HEK293 (cell line): Measurements from ENCODE around the gene VWDE.
A peak's percentile ranks its signal among the peaks of the same experiment; 100 is the strongest.
"Not testable (repeated sequence)": the region's sequence is repeated elsewhere in the genome, so short reads cannot be mapped to it uniquely, and the experiment has no call there.

Experiments used
- CTCF ChIA-PET: fragments of 350-600 bp; formaldehyde crosslinking; extraction: SDS; loops from one replicate; lab custom pipeline; 2021; ENCODE audit warnings: antibody characterized with exemption; lab: Yijun Ruan, JAX
- POLR2A ChIA-PET: fragments of 300-600 bp; formaldehyde crosslinking; extraction: SDS; loops from one replicate; lab custom pipeline; 2020; ENCODE audit warnings: antibody characterized with exemption, inconsistent platforms; lab: Yijun Ruan, JAX
- H3K27ac ChIP-seq: fragments of 200-500 bp; sonication (Bioruptor generic); 2 replicates; pipeline ENCODE4 v1.5.1; 2014; ENCODE audit warnings: low read depth, low read length, control low read depth, inconsistent platforms; ENCODE audit errors: extremely low read depth
- H3K36me3 ChIP-seq, 2 experiments: fragments of 200-500 bp in 1 of 2; sonication (Bioruptor generic) in 1 of 2; 1 replicate in 1 of 2; 2 replicates in 1 of 2; pipeline ENCODE4 v1.5.1; 2014 to 2017; ENCODE audit warnings: inconsistent platforms in 2 of 2, low read length in 2 of 2; ENCODE audit not compliant: control insufficient read depth in 2 of 2, insufficient read depth in 1 of 2
- H3K4me1 ChIP-seq: fragments of 200-500 bp; sonication (Bioruptor generic); 2 replicates; pipeline ENCODE4 v1.5.1; 2014; ENCODE audit warnings: mild to moderate bottlenecking, low read length, inconsistent platforms; ENCODE audit not compliant: control insufficient read depth, insufficient read depth
- H3K4me3 ChIP-seq: 2 replicates; pipeline ENCODE4 v1.5.1; 2011; ENCODE audit warnings: low read depth, mild to moderate bottlenecking, control low read depth, low read length, moderate library complexity
- H3K9me3 ChIP-seq: fragments of 200-500 bp; sonication (Bioruptor generic); 2 replicates; pipeline ENCODE4 v1.5.1; 2014; ENCODE audit warnings: low read depth, low read length, inconsistent platforms; ENCODE audit not compliant: control insufficient read depth, insufficient read depth
- KLF10 ChIP-seq: fragments of 450-650 bp; IDR thresholded peaks from 2 replicates; pipeline ENCODE4 v1.5.1; 2018; ENCODE audit warnings: missing biosample characterization, mild to moderate bottlenecking, missing genetic modification characterization
- KLF7 ChIP-seq: fragments of 450-650 bp; formaldehyde crosslinking; IDR thresholded peaks from 2 replicates; pipeline ENCODE4 v1.5.1; 2016; ENCODE audit warnings: missing biosample characterization, missing genetic modification characterization, borderline replicate concordance
- PATZ1 ChIP-seq: fragments of 450-650 bp; formaldehyde crosslinking; IDR thresholded peaks from 2 replicates; pipeline ENCODE4 v1.5.1; 2016; ENCODE audit warnings: missing biosample characterization, missing genetic modification characterization
- PBX3 ChIP-seq: sonication (generic); formaldehyde crosslinking; IDR thresholded peaks from 2 replicates; pipeline ENCODE4 v1.8.1; 2022; ENCODE audit warnings: mild to moderate bottlenecking, moderate library complexity, missing genetic modification reagents
- PRDM1 ChIP-seq: fragments of 450-650 bp; formaldehyde crosslinking; IDR thresholded peaks from 2 replicates; pipeline ENCODE4; 2016; ENCODE audit warnings: missing biosample characterization, missing genetic modification characterization
- ZBTB17 ChIP-seq: fragments of 450-650 bp; formaldehyde crosslinking; IDR thresholded peaks from 2 replicates; pipeline ENCODE4 v1.5.1; 2016; ENCODE audit warnings: missing biosample characterization, missing genetic modification characterization
- ZBTB49 ChIP-seq: fragments of 450-650 bp; formaldehyde crosslinking; IDR thresholded peaks from 2 replicates; pipeline ENCODE4 v1.5.1; 2016; ENCODE audit warnings: missing biosample characterization, missing genetic modification characterization, low read depth
- ZFP37 ChIP-seq: fragments of 450-650 bp; formaldehyde crosslinking; IDR thresholded peaks from 2 replicates; pipeline ENCODE4 v1.5.1; 2016; ENCODE audit warnings: missing biosample characterization, missing genetic modification characterization
- ZFP41 ChIP-seq: fragments of 450-650 bp; formaldehyde crosslinking; IDR thresholded peaks from 2 replicates; pipeline ENCODE4 v1.5.1; 2016; ENCODE audit warnings: missing biosample characterization, missing genetic modification characterization, borderline replicate concordance
- ZNF140 ChIP-seq: fragments of 450-650 bp; formaldehyde crosslinking; IDR thresholded peaks from 2 replicates; pipeline ENCODE4 v1.5.1; 2016; ENCODE audit warnings: missing biosample characterization, missing genetic modification characterization
- ZNF146 ChIP-seq: fragments of 450-650 bp; formaldehyde crosslinking; IDR thresholded peaks from 2 replicates; pipeline ENCODE4 v1.5.1; 2016; ENCODE audit warnings: missing biosample characterization, missing genetic modification characterization
- ZNF169 ChIP-seq: fragments of 450-650 bp; formaldehyde crosslinking; IDR thresholded peaks from 2 replicates; pipeline ENCODE4 v1.5.1; 2016; ENCODE audit warnings: missing biosample characterization, missing genetic modification characterization
- ZNF214 ChIP-seq: fragments of 450-650 bp; formaldehyde crosslinking; IDR thresholded peaks from 2 replicates; pipeline ENCODE4 v1.5.1; 2017; ENCODE audit warnings: missing biosample characterization, mild to moderate bottlenecking, missing genetic modification characterization, borderline replicate concordance
- ZNF302 ChIP-seq: fragments of 450-650 bp; formaldehyde crosslinking; IDR thresholded peaks from 2 replicates; pipeline ENCODE4 v1.5.1; 2016; ENCODE audit warnings: missing biosample characterization, missing genetic modification characterization, low read depth
- ZNF398 ChIP-seq: fragments of 450-650 bp; formaldehyde crosslinking; IDR thresholded peaks from 2 replicates; pipeline ENCODE4 v1.5.1; 2017; ENCODE audit warnings: missing biosample characterization, missing genetic modification characterization
- ZNF521 ChIP-seq: fragments of 450-650 bp; formaldehyde crosslinking; IDR thresholded peaks from 2 replicates; pipeline ENCODE4 v1.5.1; 2017; ENCODE audit warnings: missing biosample characterization, mild to moderate bottlenecking, missing genetic modification characterization
- ZNF623 ChIP-seq: fragments of 450-650 bp; formaldehyde crosslinking; IDR thresholded peaks from 2 replicates; pipeline ENCODE4 v1.5.1; 2016; ENCODE audit warnings: missing biosample characterization, missing genetic modification characterization
- ZNF629 ChIP-seq: fragments of 450-650 bp; formaldehyde crosslinking; IDR thresholded peaks from 2 replicates; pipeline ENCODE4 v1.5.1; 2017; ENCODE audit warnings: missing biosample characterization, missing genetic modification characterization
- ZSCAN30 ChIP-seq: fragments of 450-650 bp; IDR thresholded peaks from 2 replicates; pipeline ENCODE4 v1.5.1; 2018; ENCODE audit warnings: missing biosample characterization, mild to moderate bottlenecking, missing genetic modification characterization, moderate library complexity

VWDE gene

GRCh38 chr7:12407652-12408051 lies 4.0 kb upstream of the VWDE start:
- CTCF ChIA-PET, H3K36me3 ChIP-seq, H3K4me3 ChIP-seq, H3K4me1 ChIP-seq, H3K9me3 ChIP-seq, POLR2A ChIA-PET, H3K27ac ChIP-seq: not testable (repeated sequence)
- TF ChIP-seq ZNF146 (tag by site-specific recombination) = peak; percentile 67

GRCh38 chr7:12402365-12402725 lies 1.3 kb downstream of the VWDE start:
- ChIA-PET CTCF (interaction anchor here (0.6 to 3.4 kb wide), 7 partner anchors 10 to 793 kb away, joined by 3 to 11 read pairs (median 3); no protein-coding TSS in a partner anchor), POLR2A (no interaction called here)
- Histone ChIP-seq H3K36me3 (no peaks in the 10 kb centered on the region), H3K9me3 (no peaks in the 10 kb centered on the region), H3K4me3 (peak overlapping the region; percentile 60), H3K4me1 (peaks cover 3% of the 10 kb centered on the region; the same call in 1 of the 2 replicates), H3K27ac (no peak overlapping the region)
- TF ChIP-seq ZNF629 (tag by site-specific recombination) = no peak

- Histone ChIP-seq H3K4me3 (peak overlapping the region; percentile 60), H3K4me1 (peaks cover 3% of the 10 kb centered on the region; the same call in 1 of the 2 replicates), H3K36me3 (no peaks in the 10 kb centered on the region), H3K9me3 (no peaks in the 10 kb centered on the region), H3K27ac (no peak overlapping the region)
- no peak for TF ChIP-seq KLF7 (tag by site-specific recombination)
- TF ChIP-seq ZNF302 (tag by site-specific recombination) = no peak
- TF ChIP-seq ZBTB17 (tag by site-specific recombination) = peak; percentile 82
- TF ChIP-seq ZNF521 (tag by site-specific recombination) = no peak
- no peak for TF ChIP-seq ZNF140 (tag by site-specific recombination)
- no peak for TF ChIP-seq ZNF214 (tag by site-specific recombination)
- TF ChIP-seq PRDM1 (tag by site-specific recombination) = no peak
- TF ChIP-seq ZSCAN30 (tag by site-specific recombination) = no peak
- ChIA-PET CTCF (interaction anchor here (0.6 to 3.4 kb wide), 6 partner anchors 10 to 792 kb away, joined by 3 to 11 read pairs (median 3); no protein-coding TSS in a partner anchor), POLR2A (no interaction called here)
Measured at GRCh38 chr7:12401538-12402364, 1.9 kb downstream of the VWDE start.

GRCh38 chr7:12398186-12398585 lies 5.5 kb downstream of the VWDE start:
- Histone ChIP-seq H3K4me3 (no peak overlapping the region), H3K36me3 (no peaks in the 10 kb centered on the region), H3K27ac (no peak overlapping the region), H3K9me3 (no peaks in the 10 kb centered on the region), H3K4me1 (peaks cover 3% of the 10 kb centered on the region; the same call in 1 of the 2 replicates)
- ChIA-PET POLR2A (no interaction called here), CTCF (interaction anchor here (0.9 kb wide), 2 partner anchors 8 to 9 kb away, joined by 3 read pairs; no protein-coding TSS in a partner anchor)
- TF ChIP-seq KLF10 (tag by site-specific recombination) = no peak
- no peak for TF ChIP-seq ZBTB49 (tag by site-specific recombination)
- TF ChIP-seq ZNF398 (tag by site-specific recombination) = no peak
- no peak for TF ChIP-seq ZFP41 (tag by site-specific recombination)
- TF ChIP-seq ZNF169 (tag by site-specific recombination) = no peak
- no peak for TF ChIP-seq ZFP37 (tag by site-specific recombination)
- no peak for TF ChIP-seq PATZ1 (tag by site-specific recombination)
- TF ChIP-seq PBX3 (CRISPR knock-in tag) = no peak
- TF ChIP-seq ZNF623 (tag by site-specific recombination) = no peak
